Memory B cell (primary cell): ENCODE results near the gene SSR3.

Experiments used
- ATAC-seq: fragments of 150-1000 bp; cut with Tn5 transposase; 2 replicates; pipeline ENCODE4 v1.10.0; 2021; ENCODE audit warnings: low read depth, mild to moderate bottlenecking, moderate library complexity
- DNase-seq, 2 donors: peaks; one replicate each; pipeline ENCODE4 v3.0.0; 2022; ENCODE audit warnings: low spot score in 2 of 2
- H3K27ac Mint-ChIP-seq: one replicate; pipeline ENCODE4 v1.8.0; 2022; ENCODE audit warnings: mild to moderate bottlenecking, moderate library complexity, mixed read lengths
- H3K27me3 Mint-ChIP-seq: one replicate; pipeline ENCODE4 v1.8.0; 2022; ENCODE audit warnings: mixed read lengths
- H3K36me3 Mint-ChIP-seq: one replicate; pipeline ENCODE4 v1.8.0; 2022; ENCODE audit warnings: mild to moderate bottlenecking, mixed read lengths
- H3K4me1 Mint-ChIP-seq: one replicate; pipeline ENCODE4 v1.8.0; 2022; ENCODE audit warnings: mixed read lengths
- H3K4me3 Mint-ChIP-seq: one replicate; pipeline ENCODE4 v1.8.0; 2022; ENCODE audit warnings: mild to moderate bottlenecking, moderate library complexity, mixed read lengths
- H3K9me3 Mint-ChIP-seq: one replicate; pipeline ENCODE4 v1.8.0; 2022; ENCODE audit warnings: mixed read lengths

Gene SSR3

DNA sequence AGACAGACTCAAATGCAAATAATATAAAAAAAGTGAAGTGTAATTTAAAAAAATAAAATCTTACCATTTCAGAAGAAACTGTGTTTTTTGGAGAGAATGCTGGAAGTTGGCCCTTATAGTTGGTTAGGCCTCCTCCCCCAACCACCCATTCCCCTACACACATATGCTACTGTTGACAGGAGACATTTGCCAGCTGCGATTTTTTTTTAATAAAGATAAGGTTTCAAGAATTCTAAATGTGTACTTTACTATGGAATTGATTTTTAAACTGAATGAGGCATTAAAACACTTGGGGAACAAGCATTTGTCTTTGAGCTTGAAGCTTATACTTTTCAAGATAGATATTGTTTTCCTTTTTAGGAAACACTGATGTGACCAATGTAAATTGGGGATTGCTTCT is 4.4 kb upstream of the SSR3 start:
- DNase-seq (no peak), ATAC-seq (no peak)
- no peaks in the 10 kb centered on the region for H3K36me3 Mint-ChIP-seq
- H3K27ac Mint-ChIP-seq = no peak overlapping the region
- no peak overlapping the region for H3K4me3 Mint-ChIP-seq
- H3K27me3 Mint-ChIP-seq = peaks cover 4% of the 10 kb centered on the region
- H3K9me3 Mint-ChIP-seq = no peaks in the 10 kb centered on the region
- peaks cover 3% of the 10 kb centered on the region for H3K4me1 Mint-ChIP-seq

DNA sequence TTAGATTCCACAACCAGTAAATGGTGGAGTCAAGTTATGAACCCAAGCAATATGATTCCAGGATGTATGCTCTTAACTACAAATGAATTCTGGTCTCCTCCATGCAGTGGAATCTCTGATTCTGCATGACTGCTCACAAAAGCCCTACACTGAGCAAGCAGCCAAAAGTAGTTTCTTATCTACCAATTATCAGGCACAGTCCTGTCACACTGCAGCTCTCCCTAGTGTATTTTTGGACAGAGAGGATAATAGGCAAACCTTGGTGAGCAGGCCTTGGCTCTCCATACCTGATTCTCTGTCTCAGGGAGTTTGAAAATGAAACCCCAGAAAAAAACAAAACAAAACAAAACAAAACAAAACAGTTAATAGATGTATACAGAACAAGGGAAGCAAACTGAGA is 3.5 kb upstream of the SSR3 start:
- Mint-ChIP-seq H3K9me3 (no peaks in the 10 kb centered on the region), H3K4me3 (no peak overlapping the region), H3K36me3 (no peaks in the 10 kb centered on the region), H3K27ac (no peak overlapping the region), H3K27me3 (peaks cover 2% of the 10 kb centered on the region), H3K4me1 (peaks cover 6% of the 10 kb centered on the region)
- ATAC-seq (no peak), DNase-seq (no peak)

DNA sequence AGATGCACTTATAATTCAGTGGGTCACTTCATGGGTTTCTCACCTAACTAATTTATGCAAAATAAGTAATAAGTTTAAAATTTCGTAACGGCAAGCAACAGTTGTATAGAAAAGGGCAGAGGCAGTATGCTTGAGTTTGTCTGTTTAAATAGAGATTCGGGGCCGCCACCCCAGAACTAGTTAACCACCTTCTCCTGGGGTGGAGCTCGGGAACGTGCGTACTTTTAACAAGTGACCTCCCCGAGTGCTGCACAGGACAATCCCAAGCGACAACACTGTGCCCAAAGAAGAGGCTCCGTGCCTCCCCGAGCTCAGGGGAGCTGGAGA is 439 bp downstream of the SSR3 start:
- Mint-ChIP-seq H3K4me1 (peaks cover 22% of the 10 kb centered on the region), H3K36me3 (peaks cover 12% of the 10 kb centered on the region), H3K9me3 (no peaks in the 10 kb centered on the region), H3K4me3 (peak overlapping the region; percentile 96), H3K27ac (peak overlapping the region; percentile 77), H3K27me3 (no peaks in the 10 kb centered on the region)
- no peak for DNase-seq
- ATAC-seq = peak; percentile 5

DNA sequence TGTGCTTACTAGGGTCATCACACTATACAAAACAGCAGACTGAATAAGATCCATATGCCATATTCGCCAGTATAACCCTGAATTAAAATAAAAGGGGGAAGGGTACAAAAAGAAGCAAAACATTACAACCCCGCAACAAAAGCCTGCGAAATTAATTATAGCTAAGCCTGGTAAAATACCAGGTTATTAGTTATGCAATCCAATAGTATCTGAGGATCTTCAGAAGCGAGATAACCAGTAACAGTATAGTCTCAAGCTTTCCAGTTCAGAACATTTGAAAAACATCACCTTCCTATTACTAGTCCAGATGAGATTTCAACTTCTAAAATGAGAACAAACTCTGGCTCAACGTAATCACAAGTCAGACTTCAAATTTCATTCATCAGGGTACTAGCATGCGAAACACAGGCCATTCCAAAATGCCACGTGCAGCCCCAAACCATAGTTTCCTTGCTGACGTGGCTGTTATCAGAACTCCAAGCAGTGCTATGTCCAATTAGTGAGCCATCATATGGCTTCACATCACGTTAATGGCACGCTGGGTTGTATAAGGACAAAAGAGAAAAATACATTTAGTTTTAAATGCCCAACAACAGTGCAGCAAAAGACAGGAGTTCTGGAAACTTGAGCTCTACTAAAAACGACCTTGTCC is 1.1 kb downstream of the SSR3 start:
- peaks cover 22% of the 10 kb centered on the region for H3K4me1 Mint-ChIP-seq
- H3K4me3 Mint-ChIP-seq = peak overlapping the region; percentile 96
- no peaks in the 10 kb centered on the region for H3K27me3 Mint-ChIP-seq
- ATAC-seq = no peak
- DNase-seq = no peak
- no peak overlapping the region for H3K27ac Mint-ChIP-seq
- peaks cover 14% of the 10 kb centered on the region for H3K36me3 Mint-ChIP-seq
- no peaks in the 10 kb centered on the region for H3K9me3 Mint-ChIP-seq

DNA sequence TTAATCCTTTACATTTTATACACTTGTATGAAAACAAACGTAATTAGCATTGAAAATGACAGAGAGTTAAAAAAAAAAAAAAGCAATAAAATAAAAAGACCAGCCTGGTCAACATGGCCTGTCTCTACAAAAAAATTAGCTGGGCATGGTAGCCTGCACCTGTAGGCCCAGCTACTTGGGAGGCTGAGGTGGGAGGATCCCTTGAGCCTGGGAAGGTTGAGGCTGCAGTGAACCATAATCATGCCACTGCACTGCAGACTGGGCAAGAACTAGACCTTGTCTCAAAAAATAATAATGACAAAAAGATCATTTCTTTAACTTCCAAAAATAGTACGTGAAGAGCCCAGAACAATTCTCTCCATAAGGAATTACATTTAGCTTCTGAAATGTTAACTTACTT is 1.9 kb downstream of the SSR3 start:
- H3K4me1 Mint-ChIP-seq = peaks cover 22% of the 10 kb centered on the region
- peak overlapping the region; percentile 30 for H3K4me3 Mint-ChIP-seq
- no peaks in the 10 kb centered on the region for H3K9me3 Mint-ChIP-seq

DNA sequence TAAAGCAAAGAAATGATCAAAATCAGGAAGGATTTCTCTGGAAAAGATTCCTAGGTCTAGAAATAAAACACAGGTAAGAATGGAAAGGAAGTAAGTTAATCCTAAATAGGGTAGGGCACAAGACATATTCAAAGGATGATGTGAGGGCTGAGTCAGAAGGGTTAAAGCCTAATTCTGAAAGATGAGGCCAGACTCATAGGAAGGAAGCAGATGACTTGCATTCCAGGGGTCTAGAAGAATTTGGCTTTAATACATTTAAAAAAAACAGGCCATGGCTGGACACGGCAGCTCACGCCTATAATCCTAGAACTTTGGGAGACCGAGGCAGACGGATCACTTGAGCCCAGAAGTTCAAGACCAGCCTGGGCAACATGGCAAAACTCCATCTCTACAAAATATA is 3.2 kb downstream of the SSR3 start:
- Mint-ChIP-seq H3K4me1 (peaks cover 24% of the 10 kb centered on the region), H3K9me3 (no peaks in the 10 kb centered on the region), H3K36me3 (peaks cover 20% of the 10 kb centered on the region)

More for the DNA sequence above, 1.9 kb downstream of the SSR3 start:
- no peak overlapping the region for H3K27ac Mint-ChIP-seq
- H3K36me3 Mint-ChIP-seq = peaks cover 16% of the 10 kb centered on the region
- no peak for ATAC-seq
- no peak for DNase-seq
- no peaks in the 10 kb centered on the region for H3K27me3 Mint-ChIP-seq

DNA sequence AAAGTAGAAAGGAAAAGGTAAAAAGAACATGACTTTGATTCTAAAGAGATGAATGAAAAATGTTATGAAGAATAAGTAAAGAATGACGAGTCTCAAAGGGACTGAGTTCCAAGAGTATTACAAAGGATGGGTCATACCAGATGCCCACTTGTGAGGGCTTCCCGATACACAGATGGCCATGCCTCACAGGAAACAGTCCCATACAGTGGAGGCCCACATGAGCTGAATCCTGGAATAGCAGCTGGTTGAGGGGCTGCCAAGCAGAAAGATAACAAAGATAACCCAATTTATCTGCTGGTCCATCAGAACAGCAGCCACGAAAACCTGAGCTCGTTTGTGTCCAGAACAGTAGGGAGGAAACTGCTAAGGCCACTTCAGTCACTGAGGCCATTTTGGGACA is 3.7 kb downstream of the SSR3 start:
- no peak for ATAC-seq
- peaks cover 25% of the 10 kb centered on the region for H3K36me3 Mint-ChIP-seq
- H3K4me1 Mint-ChIP-seq = peaks cover 24% of the 10 kb centered on the region
- no peak overlapping the region for H3K4me3 Mint-ChIP-seq
- no peaks in the 10 kb centered on the region for H3K27me3 Mint-ChIP-seq
- no peak overlapping the region for H3K27ac Mint-ChIP-seq
- H3K9me3 Mint-ChIP-seq = no peaks in the 10 kb centered on the region
- no peak for DNase-seq

More for the DNA sequence above, 3.2 kb downstream of the SSR3 start:
- Mint-ChIP-seq H3K27ac (no peak overlapping the region), H3K27me3 (no peaks in the 10 kb centered on the region), H3K4me3 (no peak overlapping the region)
- DNase-seq = no peak
- no peak for ATAC-seq

DNA sequence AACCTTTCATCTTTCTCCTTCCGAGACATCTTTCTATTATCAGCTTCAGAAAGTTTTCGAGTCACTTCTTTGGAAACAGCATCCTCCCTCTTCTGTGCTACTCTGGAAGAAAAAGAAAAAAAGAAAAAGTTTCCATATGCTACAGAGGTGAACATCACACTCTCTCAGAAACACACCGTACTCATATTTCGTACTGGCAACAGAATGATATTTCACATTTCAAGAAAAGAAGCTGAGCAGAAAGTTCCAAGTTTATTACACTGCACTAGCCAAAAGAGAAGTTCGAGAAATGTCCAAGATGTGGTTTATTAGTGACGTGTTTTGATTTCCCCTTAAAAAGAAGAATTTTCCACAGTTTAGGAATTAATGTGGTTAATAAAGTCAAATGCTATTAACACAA is 6.0 kb downstream of the SSR3 start:
- no peak for ATAC-seq
- no peak for DNase-seq
- H3K4me1 Mint-ChIP-seq = peaks cover 21% of the 10 kb centered on the region
- no peaks in the 10 kb centered on the region for H3K27me3 Mint-ChIP-seq
- H3K9me3 Mint-ChIP-seq = no peaks in the 10 kb centered on the region
- peaks cover 25% of the 10 kb centered on the region for H3K36me3 Mint-ChIP-seq
- no peak overlapping the region for H3K4me3 Mint-ChIP-seq
- H3K27ac Mint-ChIP-seq = no peak overlapping the region

DNA sequence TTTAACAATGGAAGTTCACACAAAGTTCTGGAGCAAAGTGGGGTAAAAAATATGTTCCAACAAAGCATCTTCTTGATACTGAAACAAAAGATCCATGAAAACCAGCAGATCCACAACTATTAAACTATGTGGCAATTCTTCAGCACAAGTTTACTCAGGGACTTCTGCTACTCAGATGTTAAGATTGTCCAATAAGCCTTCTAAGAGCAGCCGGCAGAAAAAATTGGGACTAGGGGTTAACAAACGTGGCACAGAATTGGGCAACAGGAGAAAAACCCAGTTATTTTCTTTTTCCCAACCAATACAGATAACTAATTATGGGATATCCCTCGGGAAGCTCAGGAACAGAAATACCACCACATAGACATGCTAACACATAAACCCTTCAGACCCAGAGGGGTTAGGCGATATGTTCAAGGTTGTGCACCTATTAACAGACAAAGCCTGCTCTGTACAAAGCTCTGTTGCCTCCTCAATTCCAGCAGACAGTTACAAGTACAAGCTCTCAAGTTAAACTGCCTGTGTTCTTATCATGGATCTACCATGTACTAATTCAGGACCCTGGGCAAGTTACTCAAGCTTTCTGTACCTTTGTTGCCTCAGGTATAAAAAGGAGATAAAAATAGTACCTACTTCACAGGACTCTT is 6.8 kb downstream of the SSR3 start:
- Mint-ChIP-seq H3K4me3 (no peak overlapping the region), H3K27me3 (no peaks in the 10 kb centered on the region), H3K9me3 (no peaks in the 10 kb centered on the region), H3K36me3 (peaks cover 25% of the 10 kb centered on the region), H3K4me1 (peaks cover 20% of the 10 kb centered on the region), H3K27ac (no peak overlapping the region)
- DNase-seq (no peak), ATAC-seq (no peak)

DNA sequence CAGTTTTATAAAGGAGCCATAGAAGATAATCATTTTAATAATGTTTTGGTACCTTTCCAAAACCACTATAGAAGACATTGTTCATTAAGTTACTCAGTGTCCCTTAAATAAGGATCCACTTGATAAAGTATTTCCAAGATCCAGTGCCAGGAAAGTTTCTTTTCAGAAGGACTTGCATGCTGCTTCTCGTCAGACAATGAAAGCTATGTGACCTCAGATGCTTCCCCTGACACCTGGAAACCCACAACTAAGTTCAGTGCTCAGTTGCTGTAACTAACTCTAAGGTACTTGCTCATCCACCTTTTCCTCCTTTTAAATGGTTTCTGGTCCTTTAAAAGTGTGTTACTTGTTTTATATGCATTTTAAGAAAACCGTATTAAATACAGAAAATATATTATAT is 7.3 kb downstream of the SSR3 start:
- H3K36me3 Mint-ChIP-seq = peaks cover 27% of the 10 kb centered on the region
- DNase-seq (no peak), ATAC-seq (no peak)
- peaks cover 20% of the 10 kb centered on the region for H3K4me1 Mint-ChIP-seq
- no peaks in the 10 kb centered on the region for H3K27me3 Mint-ChIP-seq
- no peaks in the 10 kb centered on the region for H3K9me3 Mint-ChIP-seq
- H3K27ac Mint-ChIP-seq = no peak overlapping the region
- no peak overlapping the region for H3K4me3 Mint-ChIP-seq

DNA sequence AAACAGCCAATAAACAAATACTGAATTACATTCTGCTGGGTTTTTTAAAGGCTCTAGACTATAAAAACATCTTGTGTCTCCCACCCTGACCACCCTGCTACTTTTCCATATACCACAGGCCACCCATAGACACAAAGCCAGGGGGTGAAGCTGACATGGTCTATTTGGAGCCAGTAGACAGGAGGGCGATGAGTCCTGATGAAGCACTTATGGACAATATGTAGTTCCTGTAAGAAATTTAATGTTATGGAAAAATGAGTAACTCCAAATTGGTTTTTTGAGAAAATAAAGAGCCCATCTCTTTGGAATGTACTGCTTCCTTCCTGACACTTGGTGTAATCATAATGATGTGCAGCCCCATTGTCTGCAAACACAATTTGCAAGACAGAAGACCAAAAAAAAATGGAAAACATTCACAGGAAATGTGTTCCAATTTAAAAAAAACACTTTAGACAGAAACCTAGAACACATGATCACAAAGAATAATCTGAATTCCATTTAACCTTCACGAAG is 11.8 kb downstream of the SSR3 start:
- Mint-ChIP-seq H3K9me3 (no peaks in the 10 kb centered on the region), H3K27ac (no peak overlapping the region), H3K27me3 (no peaks in the 10 kb centered on the region), H3K4me1 (peaks cover 4% of the 10 kb centered on the region), H3K36me3 (peaks cover 13% of the 10 kb centered on the region), H3K4me3 (no peak overlapping the region)
- no peak for DNase-seq
- no peak for ATAC-seq

DNA sequence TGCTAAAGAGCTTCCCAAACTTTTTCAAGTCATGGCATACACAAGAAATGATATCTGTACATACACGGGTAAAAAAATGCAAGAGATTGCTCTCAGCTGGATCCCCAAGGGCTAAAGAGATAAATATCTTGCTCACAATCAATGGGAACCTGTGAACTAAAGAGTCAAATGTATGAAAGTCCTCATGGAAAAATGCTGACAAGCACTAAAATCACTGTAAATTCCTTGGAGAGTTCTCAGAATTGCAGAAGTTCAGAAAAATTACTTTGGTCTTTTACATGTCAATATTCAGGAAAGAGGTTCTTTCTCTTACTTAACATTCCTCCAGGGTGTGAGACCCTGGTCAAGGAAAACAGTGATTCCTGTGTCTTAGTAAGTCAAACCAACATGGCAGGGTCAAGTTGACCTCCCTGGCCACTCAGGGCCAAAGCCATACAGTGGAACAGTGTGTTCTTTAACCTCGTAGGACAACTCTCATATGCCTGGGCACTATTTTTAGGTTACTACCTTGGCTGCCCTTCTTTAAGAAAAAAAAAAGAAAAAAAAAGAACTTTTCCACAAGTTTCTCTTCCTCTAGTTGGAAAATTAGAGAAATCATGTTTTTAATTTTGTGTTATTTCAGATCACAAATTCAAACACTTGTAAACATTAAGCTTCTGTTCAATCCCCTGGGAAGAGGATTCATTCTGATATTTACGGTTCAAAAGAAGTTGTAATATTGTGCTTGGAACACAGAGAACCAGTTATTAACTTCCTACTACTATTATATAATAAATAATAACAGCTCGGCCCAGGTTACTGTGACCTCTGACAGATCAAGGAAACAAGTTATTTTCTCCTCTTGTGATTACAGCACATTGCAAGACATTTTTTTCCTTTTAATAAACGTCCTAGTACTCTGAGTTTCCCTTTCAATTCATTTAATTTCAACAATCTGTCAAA is 12.5 kb downstream of the SSR3 start:
- no peaks in the 10 kb centered on the region for H3K27me3 Mint-ChIP-seq
- no peak overlapping the region for H3K4me3 Mint-ChIP-seq
- no peak for DNase-seq
- peaks cover 13% of the 10 kb centered on the region for H3K36me3 Mint-ChIP-seq
- no peaks in the 10 kb centered on the region for H3K9me3 Mint-ChIP-seq
- no peak for ATAC-seq
- no peak overlapping the region for H3K27ac Mint-ChIP-seq
- peaks cover 4% of the 10 kb centered on the region for H3K4me1 Mint-ChIP-seq

DNA sequence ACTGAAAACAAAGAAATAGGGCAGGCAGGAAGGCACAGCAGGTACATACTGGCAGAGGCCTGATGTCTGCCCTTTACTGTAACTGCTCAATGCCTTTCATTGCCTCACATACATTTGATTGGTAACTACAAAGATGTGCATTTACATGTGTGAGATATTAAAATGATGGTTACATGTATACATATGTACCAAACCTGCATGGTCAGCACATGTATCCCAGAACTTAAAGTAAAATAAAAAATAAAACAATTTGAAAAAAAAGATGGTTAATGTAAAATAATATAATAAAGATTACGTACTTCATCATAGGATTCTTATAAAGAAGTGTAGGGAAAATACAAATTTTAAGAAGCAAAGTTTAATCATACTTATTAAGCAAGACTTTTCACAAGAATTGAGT is 15.1 kb downstream of the SSR3 start:
- Mint-ChIP-seq H3K27me3 (no peaks in the 10 kb centered on the region), H3K4me1 (no peaks in the 10 kb centered on the region), H3K27ac (no peak overlapping the region), H3K36me3 (peaks cover 9% of the 10 kb centered on the region), H3K9me3 (no peaks in the 10 kb centered on the region), H3K4me3 (no peak overlapping the region)
- ATAC-seq (no peak), DNase-seq (no peak)

DNA sequence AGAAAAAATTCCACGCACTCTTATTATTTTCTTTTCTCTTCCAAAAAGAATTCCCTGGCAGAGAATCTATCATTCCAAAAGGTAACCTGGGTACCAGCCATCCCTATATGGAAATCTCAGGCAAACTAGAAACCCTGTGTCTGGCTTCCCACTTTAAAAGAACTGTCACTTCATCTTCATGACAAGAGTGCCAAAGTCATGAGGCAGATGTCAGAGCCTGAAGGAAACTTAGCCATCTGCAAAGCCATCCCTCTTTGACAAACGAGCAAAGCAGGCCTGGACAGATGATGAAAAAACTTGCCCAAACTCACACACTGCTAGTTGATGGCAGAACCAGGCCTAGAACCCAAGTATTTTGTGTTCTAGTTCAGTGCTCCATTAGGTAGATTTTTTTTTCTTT is 15.9 kb downstream of the SSR3 start:
- H3K9me3 Mint-ChIP-seq = no peaks in the 10 kb centered on the region
- no peak for ATAC-seq

More for the DNA sequence above, 15.9 kb downstream of the SSR3 start:
- Mint-ChIP-seq H3K27ac (no peak overlapping the region), H3K4me1 (no peaks in the 10 kb centered on the region), H3K27me3 (no peaks in the 10 kb centered on the region), H3K4me3 (no peak overlapping the region), H3K36me3 (peaks cover 9% of the 10 kb centered on the region)
- DNase-seq = no peak
